Vagina (tissue), 2 donors: ENCODE data around the gene CPSF4L. TPM values are rescaled to one million over a fixed set of nuclear protein-coding genes. Genes with fewer than 3 reads are reported as not detected.
"Not testable (repeated sequence)": the region's sequence is repeated elsewhere in the genome, so short reads cannot be mapped to it uniquely, and the experiment has no call there.

Experiments used
- DNase-seq, 2 donors: peaks; one replicate each; pipeline ENCODE4 v3.0.0-alpha.2; 2017; ENCODE audit errors: extremely low spot score in 2 of 2
- H3K27ac ChIP-seq: fragments of 200-600 bp; sonication (generic); one replicate; pipeline ENCODE4 v1.5.1; 2019
- H3K27me3 ChIP-seq: fragments of 200-600 bp; sonication (generic); one replicate; pipeline ENCODE4 v1.5.1; 2019
- H3K36me3 ChIP-seq, 2 donors: fragments of 200-600 bp; sonication (generic); one replicate each; pipeline ENCODE4 v1.5.1; 2017 to 2019
- H3K4me1 ChIP-seq: fragments of 200-600 bp; sonication (generic); one replicate; pipeline ENCODE4 v1.5.1; 2019
- H3K4me3 ChIP-seq, 2 donors: fragments of 200-600 bp; sonication (generic); 1 replicate in 1 of 2; 2 replicates in 1 of 2; pipeline ENCODE4 v1.5.1; 2016 to 2019
- H3K9me3 ChIP-seq: fragments of 200-600 bp; sonication (generic); one replicate; pipeline ENCODE4 v1.5.1; 2019
- POLR2A ChIP-seq, 2 donors: fragments of 450-650 bp; IDR thresholded peaks; one replicate each; pipeline ENCODE4 v1.6.1; 2017; ENCODE audit warnings: antibody characterized with exemption in 2 of 2, mild to moderate bottlenecking in 2 of 2, moderate library complexity in 2 of 2
- POLR2AphosphoS5 ChIP-seq, 2 donors: sonication (generic); formaldehyde crosslinking; IDR thresholded peaks; one replicate each; pipeline ENCODE4 v1.9.0; 2017; ENCODE audit warnings: antibody characterized with exemption in 2 of 2, mild to moderate bottlenecking in 2 of 2, low read depth in 1 of 2; ENCODE audit not compliant: insufficient read depth in 1 of 2
- intact Hi-C: fragments of 100-400 bp; cut with DNase I; formaldehyde crosslinking; loops from one replicate; pipeline ENCODE4 v1.15.1; 2023
- total RNA-seq: library from RNA; depleted of rRNA; stranded (reverse); fragments of >200 nt; gene quantifications from one replicate; pipeline ENCODE4 v1.2.3, GENCODE V29; 2016
- TF ChIP-seq, protein P1 (sequence below), 3 experiments: fragments of 450-650 bp in 2 of 3; fragments of 200-600 bp in 1 of 3; sonication (generic) in 1 of 3; IDR thresholded peaks; one replicate each; pipeline ENCODE4 v1.5.1; 2017 to 2019; ENCODE audit warnings: antibody characterized with exemption in 3 of 3, mild to moderate bottlenecking in 2 of 3, moderate library complexity in 2 of 3

CPSF4L gene, protein sequence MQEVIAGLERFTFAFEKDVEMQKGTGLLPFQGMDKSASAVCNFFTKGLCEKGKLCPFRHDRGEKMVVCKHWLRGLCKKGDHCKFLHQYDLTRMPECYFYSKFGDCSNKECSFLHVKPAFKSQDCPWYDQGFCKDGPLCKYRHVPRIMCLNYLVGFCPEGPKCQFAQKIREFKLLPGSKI
- not detected for total RNA-seq

DNA sequence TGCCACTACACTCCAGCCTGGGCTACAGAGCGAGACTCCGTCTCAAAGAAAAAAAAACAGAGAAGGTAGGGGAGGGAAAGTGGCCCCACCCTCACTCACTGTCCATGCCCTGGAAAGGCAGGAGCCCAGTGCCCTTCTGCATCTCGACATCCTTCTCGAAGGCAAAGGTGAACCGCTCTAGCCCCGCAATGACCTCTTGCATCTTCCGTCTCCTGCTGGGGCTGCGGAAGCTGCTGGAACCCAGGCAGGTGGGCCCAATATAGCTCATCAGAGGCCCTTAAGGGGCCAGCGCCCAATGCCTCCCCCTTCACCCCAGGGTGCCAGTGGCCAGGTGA lies at the start of gene CPSF4L:
TSS of gene CPSF4L (minus strand) at position 264 of the 335 bp plus-strand sequence. CDS start at position 202, 62 bp downstream.
- Histone ChIP-seq H3K36me3 (no peaks in the 10 kb centered on the region), H3K27ac (peak within 1 kb of the TSS; percentile 33), H3K4me3 (no peak within 1 kb of the TSS), H3K9me3 (no peaks in the 10 kb centered on the region), H3K27me3 (no peaks in the 10 kb centered on the region), H3K4me1 (peaks cover 12% of the 10 kb centered on the region)
- TF ChIP-seq POLR2A (IDR thresholded peaks at IDR 0.05) (no peak), POLR2AphosphoS5 (IDR thresholded peaks at IDR 0.05; ENCODE audit: insufficient read depth in 1 of 2, low read depth in 1 of 2) (no peak)
- TF ChIP-seq, protein P1, sequence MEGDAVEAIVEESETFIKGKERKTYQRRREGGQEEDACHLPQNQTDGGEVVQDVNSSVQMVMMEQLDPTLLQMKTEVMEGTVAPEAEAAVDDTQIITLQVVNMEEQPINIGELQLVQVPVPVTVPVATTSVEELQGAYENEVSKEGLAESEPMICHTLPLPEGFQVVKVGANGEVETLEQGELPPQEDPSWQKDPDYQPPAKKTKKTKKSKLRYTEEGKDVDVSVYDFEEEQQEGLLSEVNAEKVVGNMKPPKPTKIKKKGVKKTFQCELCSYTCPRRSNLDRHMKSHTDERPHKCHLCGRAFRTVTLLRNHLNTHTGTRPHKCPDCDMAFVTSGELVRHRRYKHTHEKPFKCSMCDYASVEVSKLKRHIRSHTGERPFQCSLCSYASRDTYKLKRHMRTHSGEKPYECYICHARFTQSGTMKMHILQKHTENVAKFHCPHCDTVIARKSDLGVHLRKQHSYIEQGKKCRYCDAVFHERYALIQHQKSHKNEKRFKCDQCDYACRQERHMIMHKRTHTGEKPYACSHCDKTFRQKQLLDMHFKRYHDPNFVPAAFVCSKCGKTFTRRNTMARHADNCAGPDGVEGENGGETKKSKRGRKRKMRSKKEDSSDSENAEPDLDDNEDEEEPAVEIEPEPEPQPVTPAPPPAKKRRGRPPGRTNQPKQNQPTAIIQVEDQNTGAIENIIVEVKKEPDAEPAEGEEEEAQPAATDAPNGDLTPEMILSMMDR (IDR thresholded peaks at IDR 0.05) = no peak
- intact Hi-C loops = no loop called here
- DNase-seq = no peak

DNA sequence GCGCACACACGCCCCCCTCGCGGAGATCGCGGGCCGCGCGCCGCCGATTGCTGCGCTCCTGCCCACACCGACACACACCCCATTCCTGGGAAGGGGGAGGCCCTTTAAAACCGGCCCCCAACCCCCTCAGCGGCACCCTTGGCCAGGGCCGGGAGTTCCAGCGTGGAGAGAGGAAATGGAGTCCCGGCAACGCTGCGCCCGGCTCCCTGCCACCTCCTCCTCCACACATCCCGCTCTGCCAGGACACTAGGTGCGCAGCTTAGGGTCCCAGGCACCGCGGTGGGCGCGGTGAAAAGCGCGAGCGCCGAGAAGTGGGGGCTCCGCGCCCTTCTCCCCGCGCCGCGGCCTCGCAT lies 49.7 kb upstream of the CPSF4L start:
- TF ChIP-seq POLR2AphosphoS5 (IDR thresholded peaks at IDR 0.05; ENCODE audit: insufficient read depth in 1 of 2, low read depth in 1 of 2) (no peak), POLR2A (IDR thresholded peaks at IDR 0.05) (no peak)
- TF ChIP-seq, protein P1 (IDR thresholded peaks at IDR 0.05) = no peak
- no peaks in the 10 kb centered on the region for H3K27me3 ChIP-seq
- peak overlapping the region; percentile 98 to 99 for H3K4me3 ChIP-seq
- no peaks in the 10 kb centered on the region for H3K9me3 ChIP-seq
- H3K27ac ChIP-seq = peak overlapping the region; percentile 100
- intact Hi-C loops = loop anchor here (2.0 kb wide), 1 partner anchor 27 kb away; no protein-coding TSS in a partner anchor
- H3K36me3 ChIP-seq = no peaks in the 10 kb centered on the region
- DNase-seq = no peak
- peaks cover 45% of the 10 kb centered on the region for H3K4me1 ChIP-seq

DNA sequence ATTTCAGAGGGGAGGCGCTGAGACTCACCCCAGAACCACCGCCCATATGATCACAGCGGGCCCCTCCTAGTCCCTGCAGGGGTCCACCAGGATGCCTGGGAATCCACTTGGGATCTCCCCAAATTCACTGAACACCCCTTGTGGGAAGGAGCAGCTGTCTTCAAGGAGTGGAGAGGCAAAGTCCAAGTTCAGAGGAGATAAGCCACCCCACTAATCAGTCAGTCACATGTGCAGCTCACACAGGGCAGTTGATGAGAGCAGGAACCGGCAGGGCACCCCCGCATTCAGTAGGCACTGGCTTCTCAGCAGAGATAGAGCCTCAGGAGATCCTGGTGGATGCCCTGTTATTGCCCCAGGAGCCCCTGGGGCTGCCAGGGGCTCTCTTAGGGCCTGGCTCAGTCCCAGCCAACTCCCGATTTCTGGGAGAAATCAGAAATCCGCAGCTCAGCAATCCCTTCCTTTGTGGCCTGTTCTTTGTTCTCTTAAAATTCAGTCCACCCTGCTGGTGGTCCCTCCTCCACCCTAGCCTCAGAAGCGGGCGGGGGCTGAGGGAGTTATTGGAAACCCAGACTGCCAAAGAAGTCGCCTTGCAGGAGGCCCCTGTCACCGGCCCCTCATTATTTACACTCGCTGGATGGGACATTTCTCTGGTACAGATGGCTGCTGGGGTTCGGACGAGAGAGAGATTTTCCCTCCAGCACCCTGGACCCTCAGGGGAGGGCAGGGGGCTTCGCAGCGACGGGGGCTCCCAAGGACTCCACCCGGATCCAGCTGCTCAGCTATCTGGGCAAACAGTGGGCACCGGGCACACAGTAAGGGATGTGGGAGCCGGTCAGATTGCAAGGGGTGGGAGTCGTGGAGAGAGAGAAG lies 48.3 kb upstream of the CPSF4L start:
- H3K4me3 ChIP-seq = peak overlapping the region; percentile 98 to 99
- H3K9me3 ChIP-seq = no peaks in the 10 kb centered on the region
- intact Hi-C loops = loop anchor here (2.0 to 10.0 kb wide), 2 partner anchors 29 to 115 kb away; partner anchors contain the start of gene COG1
- H3K27me3 ChIP-seq = no peaks in the 10 kb centered on the region
- peak overlapping the region; percentile 100 for H3K27ac ChIP-seq
- TF ChIP-seq POLR2A (IDR thresholded peaks at IDR 0.05) = no peak
- TF ChIP-seq POLR2AphosphoS5 (IDR thresholded peaks at IDR 0.05; ENCODE audit: insufficient read depth in 1 of 2, low read depth in 1 of 2) = peak in 1 of 2 donors; percentile 29
- DNase-seq = no peak
- H3K36me3 ChIP-seq = no peaks in the 10 kb centered on the region
- H3K4me1 ChIP-seq = peaks cover 59% of the 10 kb centered on the region

DNA sequence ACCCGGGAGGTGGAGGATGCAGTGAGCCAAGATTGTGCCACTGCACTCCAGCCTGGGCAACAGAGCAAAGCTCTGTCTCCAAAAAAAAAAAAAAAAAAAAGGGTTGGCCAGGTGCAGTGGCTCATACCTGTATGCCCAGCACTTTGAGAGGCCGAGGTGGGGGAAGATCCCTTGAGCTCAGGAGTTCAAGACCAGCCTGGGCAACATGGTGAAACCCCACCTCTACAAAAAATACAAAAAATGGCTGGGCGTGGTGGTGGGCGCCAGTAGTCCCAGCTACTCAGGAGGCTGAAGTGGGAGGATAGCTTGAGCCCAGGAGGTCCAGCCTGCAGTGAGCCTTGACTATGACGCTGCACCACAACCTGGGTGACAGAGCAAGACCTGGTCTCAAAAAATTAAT lies 47.3 kb upstream of the CPSF4L start:
- Histone ChIP-seq H3K27ac (peak overlapping the region; percentile 100), H3K4me3 (peak overlapping the region; percentile 98 to 99), H3K4me1 (peaks cover 69% of the 10 kb centered on the region)
- H3K27me3 ChIP-seq, DNase-seq, H3K36me3 ChIP-seq, H3K9me3 ChIP-seq: not testable (repeated sequence)
- intact Hi-C loops = loop anchor here (10.0 kb wide), 1 partner anchor 114 kb away; the partner anchor contains the start of gene COG1

DNA sequence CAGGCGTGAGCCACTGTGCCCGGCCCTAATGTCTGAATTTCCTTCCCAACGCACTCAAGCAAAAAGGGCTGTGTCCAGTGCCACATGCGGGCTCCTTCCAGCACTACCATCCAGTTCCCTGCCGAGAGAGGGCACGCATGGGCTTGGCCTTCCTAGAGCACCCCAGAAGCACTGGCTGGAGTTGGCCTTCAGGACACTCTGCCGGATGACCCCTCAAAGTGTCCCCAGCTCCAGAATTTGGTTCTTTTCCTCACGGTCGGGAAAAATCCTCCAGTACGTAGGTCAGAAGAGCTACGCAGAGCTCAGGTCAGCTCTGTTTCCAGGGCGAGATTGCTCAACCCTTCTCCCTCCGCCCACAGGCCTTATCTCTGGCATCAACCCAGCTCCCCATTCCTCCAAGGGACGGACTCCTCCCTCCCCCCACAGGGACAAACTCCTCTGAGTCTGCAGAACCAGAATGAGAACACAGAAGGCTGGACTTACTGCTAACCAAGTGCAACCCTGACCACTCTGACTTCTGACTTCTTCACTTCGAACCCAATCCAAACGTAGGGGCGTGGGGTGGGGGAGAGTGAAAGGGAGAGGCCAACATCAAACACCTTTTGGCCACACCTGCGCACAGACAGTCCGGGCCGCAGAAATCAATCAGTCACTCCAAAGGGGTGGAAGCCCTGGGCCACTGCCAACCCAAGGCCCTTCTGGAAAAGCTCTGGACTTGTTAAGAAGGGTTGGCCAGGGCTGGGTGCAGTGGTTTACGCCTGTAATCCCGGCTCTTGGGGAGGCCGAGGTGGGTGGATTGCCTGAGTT lies 46.5 kb upstream of the CPSF4L start:
- H3K36me3 ChIP-seq = no peaks in the 10 kb centered on the region
- no peak for DNase-seq
- intact Hi-C loops = loop anchor here (10.0 kb wide), 1 partner anchor 113 kb away; the partner anchor contains the start of gene COG1
- no peaks in the 10 kb centered on the region for H3K27me3 ChIP-seq
- peak overlapping the region; percentile 100 for H3K27ac ChIP-seq
- TF ChIP-seq POLR2A (IDR thresholded peaks at IDR 0.05) = peak in 1 of 2 donors; percentile 14
- TF ChIP-seq, protein P1 (IDR thresholded peaks at IDR 0.05) = no peak
- peak; percentile 60 to 74 for TF ChIP-seq POLR2AphosphoS5 (IDR thresholded peaks at IDR 0.05; ENCODE audit: insufficient read depth in 1 of 2, low read depth in 1 of 2)
- H3K4me1 ChIP-seq = peaks cover 77% of the 10 kb centered on the region
- peak overlapping the region; percentile 48 to 99 for H3K4me3 ChIP-seq
- H3K9me3 ChIP-seq = no peaks in the 10 kb centered on the region
